Colonic mucosa (tissue), 4 donors: ENCODE results near the gene RARB. TPM values are rescaled to one million over a fixed set of nuclear protein-coding genes. Genes with fewer than 3 reads are reported as not detected.

Experiments
- DNase-seq: peaks from one replicate; pipeline ENCODE4 v3.0.0-alpha.2; 2020
- H3K27ac ChIP-seq: fragments of 200-600 bp; one replicate; pipeline ENCODE4 v1.8.0; 2021
- H3K27me3 ChIP-seq: fragments of 200-600 bp; one replicate; pipeline ENCODE4 v1.8.0; 2021
- H3K36me3 ChIP-seq: fragments of 200-600 bp; one replicate; pipeline ENCODE4 v1.8.0; 2021
- H3K4me1 ChIP-seq: fragments of 200-600 bp; one replicate; pipeline ENCODE4 v1.8.0; 2021; ENCODE audit warnings: mild to moderate bottlenecking
- H3K4me3 ChIP-seq: fragments of 200-600 bp; one replicate; pipeline ENCODE4 v1.8.0; 2021
- H3K9ac ChIP-seq, 2 donors: one replicate each; pipeline ENCODE4 v1.7.0; 2013; ENCODE audit warnings: control low read depth in 2 of 2, low read depth in 2 of 2, low read length in 2 of 2
- H3K9me3 ChIP-seq: fragments of 200-600 bp; one replicate; pipeline ENCODE4 v1.8.0; 2021
- CTCF ChIP-seq: fragments of 200-600 bp; IDR thresholded peaks from one replicate; pipeline ENCODE4 v1.8.0; 2022; ENCODE audit warnings: antibody characterized with exemption, mild to moderate bottlenecking
- intact Hi-C: fragments of 100-400 bp; cut with DNase I; formaldehyde crosslinking; loops from one replicate; pipeline ENCODE4 v1.14.1; 2022
- total RNA-seq, 2 donors: library from RNA; stranded (reverse); fragmentation: NEBNext Ultra II Directional in 1 of 2; extraction: Animal tissue kit (Norgen Biotek cat#: 25700) in 1 of 2; gene quantifications; one replicate each; pipeline ENCODE4 v1.2.1, GENCODE V29; 2021
- donor health status: healthy.
- donor health status: DM: no; HTN: no; CAD: no.
- donor health status: DM: no; HTN: no; CAD: no.

RARB gene
- total RNA-seq, 2 donors from 2014 or later = 0.54 to 0.74 TPM

DNA sequence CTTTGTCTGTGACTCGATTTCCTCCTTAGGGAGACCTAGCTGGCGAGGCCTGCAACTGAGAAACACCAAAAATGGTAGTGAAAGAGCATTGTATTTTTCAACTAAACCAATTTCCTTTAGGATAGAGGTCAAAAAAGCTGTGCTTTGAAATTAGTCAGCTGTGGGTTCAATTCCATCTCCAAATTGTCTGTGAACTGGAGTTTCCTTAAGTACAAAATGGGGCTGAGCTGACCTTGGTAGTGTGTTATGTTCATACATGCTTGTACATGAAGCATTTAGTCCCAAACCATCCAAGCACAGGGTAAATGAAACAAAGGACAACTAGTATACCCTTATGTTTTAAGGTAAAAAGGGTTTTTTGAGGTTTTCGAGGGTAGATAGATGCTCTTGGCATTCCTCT lies 99.3 kb downstream of the RARB start:
- H3K4me1 ChIP-seq = no peaks in the 10 kb centered on the region
- TF ChIP-seq CTCF = no peak
- no peak overlapping the region for H3K9ac ChIP-seq
- no peaks in the 10 kb centered on the region for H3K27me3 ChIP-seq
- no peak for DNase-seq
- H3K9me3 ChIP-seq = no peaks in the 10 kb centered on the region
- H3K4me3 ChIP-seq = no peak overlapping the region
- H3K36me3 ChIP-seq = no peaks in the 10 kb centered on the region
- H3K27ac ChIP-seq = no peak overlapping the region
- intact Hi-C loops = no loop called here

GRCh38 chr3:25527801-25528200 lies 99.7 kb downstream of the RARB start:
- intact Hi-C loops = no loop called here
- no peaks in the 10 kb centered on the region for H3K4me1 ChIP-seq
- no peaks in the 10 kb centered on the region for H3K36me3 ChIP-seq
- H3K9me3 ChIP-seq = no peaks in the 10 kb centered on the region
- no peak for TF ChIP-seq CTCF
- no peaks in the 10 kb centered on the region for H3K27me3 ChIP-seq
- no peak overlapping the region for H3K4me3 ChIP-seq
- no peak overlapping the region for H3K27ac ChIP-seq
- DNase-seq = no peak
- H3K9ac ChIP-seq = no peak overlapping the region

DNA sequence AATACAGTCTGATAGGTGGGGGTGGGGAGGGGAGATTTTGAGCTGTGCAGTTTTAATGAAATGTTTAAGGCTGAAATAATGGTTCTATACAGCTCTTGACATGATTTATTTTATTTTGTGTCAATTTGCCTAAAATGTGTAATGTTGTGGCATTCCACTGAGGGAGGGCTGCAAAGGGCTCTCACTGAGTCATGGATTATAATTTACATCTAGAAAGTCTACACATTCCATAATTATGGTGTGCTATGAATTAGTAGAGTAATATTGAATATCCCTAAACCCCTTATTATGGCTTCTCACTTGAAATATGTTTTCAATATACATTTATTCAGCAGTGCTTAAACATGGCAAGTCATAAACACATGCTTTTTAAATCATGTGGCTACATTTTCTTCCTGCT lies 103.9 kb downstream of the RARB start:
- Histone ChIP-seq H3K9me3 (no peaks in the 10 kb centered on the region), H3K27ac (no peak overlapping the region), H3K27me3 (no peaks in the 10 kb centered on the region), H3K36me3 (no peaks in the 10 kb centered on the region), H3K4me3 (no peak overlapping the region), H3K9ac (no peak overlapping the region), H3K4me1 (no peaks in the 10 kb centered on the region)
- no peak for TF ChIP-seq CTCF
- intact Hi-C loops = no loop called here
- DNase-seq = no peak

- Histone ChIP-seq H3K9ac (no peak overlapping the region), H3K27me3 (no peaks in the 10 kb centered on the region), H3K4me1 (no peaks in the 10 kb centered on the region), H3K4me3 (no peak overlapping the region), H3K9me3 (no peaks in the 10 kb centered on the region), H3K36me3 (no peaks in the 10 kb centered on the region), H3K27ac (no peak overlapping the region)
- TF ChIP-seq CTCF = peak; percentile 30
- intact Hi-C loops = no loop called here
- peak; percentile 45 for DNase-seq
Measured at GRCh38 chr3:25532431-25533162, 104.5 kb downstream of the RARB start.

GRCh38 chr3:25533399-25533798 lies 105.3 kb downstream of the RARB start:
- TF ChIP-seq CTCF = no peak

More at GRCh38 chr3:25533399-25533798, 105.3 kb downstream of the RARB start:
- Histone ChIP-seq H3K9ac (no peak overlapping the region), H3K36me3 (no peaks in the 10 kb centered on the region), H3K27ac (no peak overlapping the region), H3K4me1 (no peaks in the 10 kb centered on the region), H3K9me3 (no peaks in the 10 kb centered on the region), H3K4me3 (no peak overlapping the region), H3K27me3 (no peaks in the 10 kb centered on the region)
- intact Hi-C loops = no loop called here
- no peak for DNase-seq
